Effector CD8-positive, alpha-beta T cell (primary cell): Measurements from ENCODE around the gene KLHL26.
"Not testable (repeated sequence)": the region's sequence is repeated elsewhere in the genome, so short reads cannot be mapped to it uniquely, and the experiment has no call there.

Experiments
- DNase-seq: peaks from one replicate; lab custom pipeline; 2025; lab: John Stamatoyannopoulos, UW

The KLHL26 gene

GRCh38 chr19:18663940-18664530 is 27.2 kb downstream of the KLHL26 start:
- DNase-seq, result peak; percentile 16

- DNase-seq, result no peak
These were observed 29.0 kb downstream of the KLHL26 start for GRCh38 chr19:18665771-18666202.

GRCh38 chr19:18666317-18666716 is 29.5 kb downstream of the KLHL26 start:
- no peak for DNase-seq

DNA sequence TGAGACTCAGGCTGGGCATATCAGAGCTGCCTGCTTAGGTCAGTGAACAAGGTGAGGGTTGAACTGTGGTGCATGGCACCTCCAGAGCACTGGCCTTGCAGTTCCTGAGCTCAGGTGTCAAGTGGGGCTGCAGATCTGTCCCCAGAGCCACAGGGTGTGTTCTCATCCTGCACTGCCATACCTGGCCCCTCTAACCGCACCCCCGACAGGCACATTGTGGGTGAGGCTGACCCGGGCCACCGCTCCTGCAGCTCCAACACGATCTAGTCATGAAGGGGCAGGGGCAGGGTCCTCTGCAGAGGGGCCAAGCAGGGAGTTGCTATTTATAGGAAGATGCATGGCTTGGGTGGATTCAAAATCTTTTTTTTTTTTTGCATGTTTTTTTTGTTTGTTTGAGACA is 30.0 kb downstream of the KLHL26 start:
- DNase-seq, result no peak

- no peak for DNase-seq
These were observed 30.9 kb downstream of the KLHL26 start for GRCh38 chr19:18667531-18668251.

- DNase-seq, result no peak
These were observed 31.4 kb downstream of the KLHL26 start for GRCh38 chr19:18668252-18668631.

DNA sequence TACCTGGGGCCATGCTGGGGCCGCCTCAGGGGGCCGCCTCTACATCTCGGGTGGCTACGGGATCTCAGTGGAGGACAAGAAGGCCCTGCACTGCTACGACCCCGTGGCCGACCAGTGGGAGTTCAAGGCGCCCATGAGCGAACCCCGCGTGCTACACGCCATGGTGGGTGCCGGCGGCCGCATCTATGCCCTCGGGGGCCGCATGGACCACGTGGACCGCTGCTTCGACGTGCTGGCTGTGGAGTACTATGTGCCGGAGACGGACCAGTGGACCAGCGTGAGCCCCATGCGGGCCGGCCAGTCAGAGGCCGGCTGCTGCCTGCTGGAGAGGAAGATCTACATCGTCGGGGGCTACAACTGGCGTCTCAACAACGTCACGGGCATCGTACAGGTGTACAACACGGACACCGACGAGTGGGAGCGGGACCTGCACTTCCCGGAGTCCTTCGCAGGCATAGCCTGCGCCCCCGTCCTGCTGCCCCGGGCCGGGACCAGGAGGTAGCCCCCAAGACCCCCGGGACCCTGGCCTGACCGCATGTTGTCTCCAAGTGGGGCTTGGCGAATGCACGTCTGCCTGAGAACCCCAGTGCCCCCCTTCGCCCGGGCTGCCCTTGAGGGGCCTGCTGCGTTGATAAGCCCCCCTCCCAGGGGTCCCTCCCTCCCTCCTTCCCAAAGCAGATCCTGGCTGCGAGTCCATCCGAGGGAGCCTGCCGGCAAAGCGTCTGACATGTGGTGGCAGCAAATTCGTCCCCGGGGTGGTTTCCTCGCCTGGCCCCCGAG is 32.1 kb downstream of the KLHL26 start:
- DNase-seq, result no peak

DNA sequence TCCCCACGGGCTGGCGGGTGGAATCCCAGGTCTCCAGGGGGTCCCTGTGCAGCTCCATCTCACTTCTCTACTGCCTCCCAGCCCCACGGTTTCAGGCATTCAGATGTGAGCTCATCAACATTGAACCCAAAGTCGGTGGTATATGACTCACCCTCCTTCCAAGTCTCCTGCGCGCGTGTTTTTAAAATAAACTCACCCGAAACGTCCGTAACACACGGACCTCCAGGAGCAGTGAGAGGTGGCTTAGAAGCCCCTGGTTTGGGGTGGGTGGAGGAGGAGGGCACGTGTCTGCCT is 32.6 kb downstream of the KLHL26 start:
- no peak for DNase-seq

DNA sequence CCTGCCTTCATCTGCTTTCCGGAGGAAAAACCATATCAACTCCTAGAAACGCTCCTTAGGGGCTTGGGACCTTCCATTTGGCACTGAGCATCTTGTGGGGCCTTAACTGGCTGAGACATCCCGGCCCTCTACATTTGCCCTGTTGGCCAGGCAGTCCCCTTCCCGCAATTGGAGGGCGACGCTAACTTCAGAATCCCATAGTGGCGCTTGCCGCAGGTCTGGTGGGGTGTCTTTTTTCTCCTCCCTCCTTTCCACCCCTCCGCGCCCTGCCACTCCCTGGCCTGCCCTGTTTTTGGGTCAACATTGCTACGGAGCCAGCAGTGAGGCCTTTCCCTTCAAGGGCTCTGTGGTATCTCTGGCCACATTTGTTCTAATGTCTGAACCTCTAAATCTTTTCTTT is 33.1 kb downstream of the KLHL26 start:
- no peak for DNase-seq

DNA sequence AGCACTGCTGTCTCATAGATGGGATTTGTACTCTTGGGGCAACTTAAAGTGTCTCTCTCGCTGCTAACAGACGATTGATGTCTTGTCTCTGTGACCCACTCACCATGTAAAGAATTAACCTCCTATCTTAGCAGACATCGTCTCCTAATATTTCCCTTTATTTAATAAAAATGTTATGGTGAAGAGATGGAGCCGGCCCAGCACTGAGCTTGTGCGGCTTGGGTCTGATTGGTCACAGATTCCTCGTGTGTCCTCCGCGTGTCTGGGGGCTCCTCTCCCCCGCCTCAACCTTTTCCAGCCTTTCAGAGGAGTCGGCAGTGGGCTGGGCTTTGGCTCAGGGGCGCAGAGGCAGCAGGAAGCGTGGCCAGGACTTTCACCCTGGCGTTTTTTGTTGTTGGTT is 33.5 kb downstream of the KLHL26 start:
- DNase-seq, result no peak

GRCh38 chr19:18671303-18672043 is 34.6 kb downstream of the KLHL26 start:
- DNase-seq, result no peak

DNA sequence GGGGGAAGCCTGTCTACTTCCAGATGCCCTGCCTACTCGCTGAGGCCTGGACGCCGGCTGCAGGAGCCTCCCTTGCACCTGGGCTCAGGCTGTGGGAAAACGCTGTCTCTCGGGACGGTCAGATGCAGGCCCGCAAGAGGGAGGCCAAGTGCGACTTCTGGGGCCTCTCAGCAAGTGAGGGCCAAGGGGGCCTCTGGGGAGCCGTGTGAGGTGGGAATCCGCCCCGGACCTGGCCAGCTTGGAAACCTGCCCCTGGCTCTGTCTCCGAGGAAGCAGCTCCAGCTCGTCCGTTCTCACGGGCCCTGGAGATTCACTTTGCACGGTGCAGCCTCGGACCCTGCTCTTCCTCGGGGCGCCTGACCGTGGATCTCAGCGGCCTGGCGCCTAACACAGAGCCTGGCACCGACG is 35.2 kb downstream of the KLHL26 start:
- DNase-seq, result no peak

GRCh38 chr19:18672606-18673337 is 35.9 kb downstream of the KLHL26 start:
- no peak for DNase-seq

- DNase-seq, result no peak
These were observed 37.8 kb downstream of the KLHL26 start for GRCh38 chr19:18674616-18675015.

DNA sequence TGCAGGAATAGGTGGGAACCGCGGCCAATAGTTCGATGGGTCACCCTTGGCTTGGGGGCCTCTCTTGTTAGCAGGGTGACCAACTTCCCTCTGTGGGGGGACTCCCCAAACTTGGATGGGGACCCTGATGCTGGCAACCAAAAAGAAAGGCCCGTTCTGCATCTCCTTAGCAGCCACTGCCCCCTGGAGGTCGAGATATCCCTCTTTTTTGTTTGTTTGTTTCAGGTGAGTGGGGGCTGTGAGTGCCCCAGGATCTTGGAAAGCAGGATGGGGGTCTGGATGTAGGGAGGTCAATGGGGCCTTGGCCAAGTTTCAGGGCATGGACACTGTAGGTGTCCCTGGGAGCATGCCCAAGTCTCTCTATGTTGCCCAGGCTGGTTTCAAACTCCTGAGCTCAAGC is 39.0 kb downstream of the KLHL26 start:
- no peak for DNase-seq

GRCh38 chr19:18676692-18677091 is 39.9 kb downstream of the KLHL26 start:
- no peak for DNase-seq

DNA sequence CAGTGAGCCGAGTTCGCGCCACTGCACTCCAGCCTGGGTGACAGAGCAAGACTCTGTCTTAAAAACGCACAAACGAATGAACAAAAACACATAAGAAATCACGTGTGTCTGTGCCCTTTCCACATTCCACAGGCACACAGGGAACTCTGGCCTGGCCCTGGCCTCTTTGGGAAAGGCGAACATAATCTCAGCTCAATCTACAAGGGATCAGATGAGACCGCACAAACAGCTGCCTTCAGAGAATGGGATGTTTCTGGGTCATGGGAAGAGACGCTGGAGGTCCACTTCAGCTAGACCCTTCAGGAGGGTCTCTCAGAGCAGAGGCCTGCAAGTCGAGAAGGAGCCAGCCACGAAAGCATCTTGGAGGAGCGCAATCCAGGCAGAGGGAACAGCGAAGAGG is 40.3 kb downstream of the KLHL26 start:
- no peak for DNase-seq

- DNase-seq, result not testable (repeated sequence)
These were observed 43.3 kb downstream of the KLHL26 start for GRCh38 chr19:18680148-18680547.

- DNase-seq, result no peak
These were observed 45.9 kb downstream of the KLHL26 start for GRCh38 chr19:18682807-18683108.

GRCh38 chr19:18683109-18683957 is 46.5 kb downstream of the KLHL26 start, which contains the start of gene CRTC1:
Gene CRTC1 (plus strand): TSS chr19:18683680. CDS start chr19:18683703, 23 bp downstream.
- peak; percentile 87 for DNase-seq
